SK-N-SH (cell line): ENCODE data around the gene PAPOLB.

Experiments
- EZH2phosphoT487 ChIP-seq: fragments of 200-600 bp; sonication (generic); IDR thresholded peaks from 2 replicates; pipeline ENCODE4 v1.6.1; 2017; ENCODE audit warnings: low read depth, mixed run types, mild to moderate bottlenecking, antibody characterized with exemption, moderate library complexity, borderline replicate concordance
- GABPA ChIP-seq: IDR thresholded peaks from 2 replicates; pipeline ENCODE4 v1.4.0; 2012; ENCODE audit warnings: low read depth, mild to moderate bottlenecking
- NRF1 ChIP-seq: IDR thresholded peaks from 2 replicates; pipeline ENCODE4 v1.6.1; 2012; ENCODE audit warnings: low read depth, mild to moderate bottlenecking, low read length
- TCF12 ChIP-seq: IDR thresholded peaks from 2 replicates; pipeline ENCODE4 v1.4.0; 2012
- USF1 ChIP-seq: IDR thresholded peaks from 2 replicates; pipeline ENCODE4 v1.4.0; 2012; ENCODE audit warnings: low read depth, borderline replicate concordance

DNA sequence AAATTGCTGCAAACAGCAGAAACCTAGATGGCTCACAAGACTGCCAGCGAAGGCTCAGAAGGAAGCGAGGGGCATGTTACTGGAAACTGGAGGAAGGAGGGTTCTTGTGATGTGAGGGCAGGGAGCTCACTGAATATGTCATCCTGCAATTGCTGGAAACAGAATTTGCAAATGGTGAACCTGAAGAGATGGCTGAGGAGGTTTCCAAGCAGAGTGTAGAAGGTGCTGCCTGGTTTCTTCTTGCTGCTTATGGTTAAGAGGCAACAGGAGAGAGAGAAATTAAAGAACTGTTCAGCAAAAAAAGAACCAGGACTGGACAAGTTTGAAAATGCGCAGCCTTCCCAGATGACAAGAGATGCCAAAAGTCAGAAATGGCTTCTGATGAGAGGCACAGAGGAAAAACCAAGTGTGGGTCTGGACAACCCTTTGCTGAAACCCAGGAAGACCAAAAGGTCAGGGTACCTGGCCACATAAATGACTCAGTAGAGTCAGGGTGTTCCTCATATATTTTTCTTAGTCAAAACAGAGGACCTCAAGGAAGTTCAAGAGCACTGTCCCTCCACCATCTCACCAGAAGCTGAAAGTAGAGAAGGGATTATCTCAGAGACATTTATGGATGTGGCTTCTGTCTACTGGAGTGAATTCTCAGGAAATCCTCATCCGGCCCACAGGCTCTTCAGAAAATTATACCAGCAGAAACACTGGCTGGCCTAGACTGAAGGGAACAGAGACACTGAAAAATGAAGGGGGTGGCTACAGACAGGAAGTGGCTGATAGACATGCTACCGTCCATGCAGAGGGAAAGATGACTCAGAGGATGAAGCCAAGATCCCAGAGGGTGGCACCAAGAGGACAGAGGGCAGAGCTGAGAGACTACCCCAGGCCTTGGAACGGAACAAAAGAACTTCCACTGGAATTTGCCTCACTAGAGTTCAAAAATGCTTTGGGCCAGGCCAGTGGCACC is 10.1 kb downstream of the PAPOLB start:
- TF ChIP-seq EZH2phosphoT487 = no peak
- TF ChIP-seq NRF1 = no peak
- TF ChIP-seq USF1 = no peak
- no peak for TF ChIP-seq GABPA
- no peak for TF ChIP-seq TCF12
